BLaER1 (cell line): ENCODE measurements around the gene CORO2B.

Experiments
- H3K27ac ChIP-seq: shearing (Covaris generic); formaldehyde crosslinking; 2 replicates; pipeline ENCODE4 v1.8.1; 2022
- H3K27me3 ChIP-seq: shearing (Covaris generic); formaldehyde crosslinking; 2 replicates; pipeline ENCODE4 v1.8.1; 2022
- H3K36me3 ChIP-seq: shearing (Covaris generic); formaldehyde crosslinking; 2 replicates; pipeline ENCODE4 v1.8.1; 2022
- H3K4me1 ChIP-seq: shearing (Covaris generic); formaldehyde crosslinking; 2 replicates; pipeline ENCODE4 v1.8.1; 2022
- H3K4me2 ChIP-seq: shearing (Covaris generic); formaldehyde crosslinking; 2 replicates; pipeline ENCODE4 v1.8.1; 2022
- H3K4me3 ChIP-seq: shearing (Covaris generic); formaldehyde crosslinking; 2 replicates; pipeline ENCODE4 v1.8.1; 2022
- H3K9ac ChIP-seq: shearing (Covaris generic); formaldehyde crosslinking; 2 replicates; pipeline ENCODE4 v1.8.1; 2022
- H3K9me3 ChIP-seq: shearing (Covaris generic); formaldehyde crosslinking; 2 replicates; pipeline ENCODE4 v1.8.1; 2022
- H4K20me1 ChIP-seq: shearing (Covaris generic); formaldehyde crosslinking; 2 replicates; pipeline ENCODE4 v1.8.1; 2022
- Cebpa-rat ChIP-seq: shearing (Covaris generic); IDR thresholded peaks from 2 replicates; pipeline ENCODE4 v1.8.1; 2022

CORO2B gene

GRCh38 chr15:68560501-68561113 is 18.2 kb upstream of the CORO2B start:
- Histone ChIP-seq H3K36me3 (no peaks in the 10 kb centered on the region), H3K4me1 (peaks cover 31% of the 10 kb centered on the region), H3K9ac (no peak overlapping the region), H4K20me1 (no peaks in the 10 kb centered on the region), H3K9me3 (no peaks in the 10 kb centered on the region), H3K27ac (no peak overlapping the region), H3K4me3 (no peak overlapping the region), H3K27me3 (peaks cover 15% of the 10 kb centered on the region), H3K4me2 (peak overlapping the region; percentile 94)
- TF ChIP-seq Cebpa-rat: no peak

GRCh38 chr15:68561171-68561900 is 17.5 kb upstream of the CORO2B start:
- H3K9me3 ChIP-seq: no peaks in the 10 kb centered on the region
- no peaks in the 10 kb centered on the region for H4K20me1 ChIP-seq
- H3K4me2 ChIP-seq: no peak overlapping the region
- H3K4me1 ChIP-seq: peaks cover 36% of the 10 kb centered on the region
- H3K9ac ChIP-seq: no peak overlapping the region
- no peak overlapping the region for H3K4me3 ChIP-seq
- peaks cover 15% of the 10 kb centered on the region for H3K27me3 ChIP-seq
- no peak overlapping the region for H3K27ac ChIP-seq
- H3K36me3 ChIP-seq: no peaks in the 10 kb centered on the region
- TF ChIP-seq Cebpa-rat: no peak

GRCh38 chr15:68561901-68562300 is 16.9 kb upstream of the CORO2B start:
- no peak overlapping the region for H3K27ac ChIP-seq
- peaks cover 37% of the 10 kb centered on the region for H3K4me1 ChIP-seq
- H3K27me3 ChIP-seq: peaks cover 15% of the 10 kb centered on the region
- no peaks in the 10 kb centered on the region for H3K36me3 ChIP-seq
- no peaks in the 10 kb centered on the region for H3K9me3 ChIP-seq
- TF ChIP-seq Cebpa-rat: no peak
- H3K9ac ChIP-seq: no peak overlapping the region
- no peaks in the 10 kb centered on the region for H4K20me1 ChIP-seq
- H3K4me3 ChIP-seq: no peak overlapping the region
- no peak overlapping the region for H3K4me2 ChIP-seq

- Histone ChIP-seq H3K36me3 (no peaks in the 10 kb centered on the region), H3K4me1 (peaks cover 25% of the 10 kb centered on the region), H3K9me3 (no peaks in the 10 kb centered on the region), H3K27ac (no peak overlapping the region), H3K9ac (no peak overlapping the region), H4K20me1 (no peaks in the 10 kb centered on the region), H3K4me2 (no peak overlapping the region), H3K27me3 (peaks cover 4% of the 10 kb centered on the region), H3K4me3 (no peak overlapping the region)
- no peak for TF ChIP-seq Cebpa-rat
Measured at GRCh38 chr15:68564173-68564572, 14.6 kb upstream of the CORO2B start.

- Histone ChIP-seq H3K4me1 (peaks cover 15% of the 10 kb centered on the region), H3K27me3 (no peaks in the 10 kb centered on the region), H3K36me3 (no peaks in the 10 kb centered on the region), H3K4me3 (no peak overlapping the region), H3K9ac (no peak overlapping the region), H3K4me2 (no peak overlapping the region), H4K20me1 (no peaks in the 10 kb centered on the region), H3K9me3 (no peaks in the 10 kb centered on the region), H3K27ac (no peak overlapping the region)
- no peak for TF ChIP-seq Cebpa-rat
Measured at GRCh38 chr15:68565234-68565633, 13.6 kb upstream of the CORO2B start.

GRCh38 chr15:68565726-68566125 is 13.1 kb upstream of the CORO2B start:
- Histone ChIP-seq H4K20me1 (no peaks in the 10 kb centered on the region), H3K36me3 (no peaks in the 10 kb centered on the region), H3K27ac (no peak overlapping the region), H3K9me3 (no peaks in the 10 kb centered on the region), H3K27me3 (no peaks in the 10 kb centered on the region), H3K4me2 (peak overlapping the region; percentile 22; the same call in 1 of the 2 replicates), H3K9ac (0 out of 2 replicates have a peak overlapping the region, but pooled peaks have one; percentile 10), H3K4me3 (no peak overlapping the region), H3K4me1 (peaks cover 10% of the 10 kb centered on the region)
- no peak for TF ChIP-seq Cebpa-rat

- Histone ChIP-seq H3K4me1 (peaks cover 10% of the 10 kb centered on the region), H3K9me3 (no peaks in the 10 kb centered on the region), H4K20me1 (no peaks in the 10 kb centered on the region), H3K27ac (no peak overlapping the region), H3K27me3 (no peaks in the 10 kb centered on the region), H3K4me3 (no peak overlapping the region), H3K36me3 (no peaks in the 10 kb centered on the region), H3K9ac (0 out of 2 replicates have a peak overlapping the region, but pooled peaks have one; percentile 10), H3K4me2 (no peak overlapping the region)
- TF ChIP-seq Cebpa-rat: no peak
Measured at GRCh38 chr15:68566377-68566954, 12.3 kb upstream of the CORO2B start.

GRCh38 chr15:68567345-68567744 is 11.4 kb upstream of the CORO2B start:
- no peaks in the 10 kb centered on the region for H4K20me1 ChIP-seq
- no peak overlapping the region for H3K9ac ChIP-seq
- H3K36me3 ChIP-seq: no peaks in the 10 kb centered on the region
- no peaks in the 10 kb centered on the region for H3K27me3 ChIP-seq
- H3K9me3 ChIP-seq: no peaks in the 10 kb centered on the region
- H3K27ac ChIP-seq: no peak overlapping the region
- peaks cover 11% of the 10 kb centered on the region for H3K4me1 ChIP-seq
- no peak overlapping the region for H3K4me2 ChIP-seq
- TF ChIP-seq Cebpa-rat: no peak
- H3K4me3 ChIP-seq: no peak overlapping the region

- no peaks in the 10 kb centered on the region for H3K36me3 ChIP-seq
- H3K4me2 ChIP-seq: no peak overlapping the region
- no peak for TF ChIP-seq Cebpa-rat
Measured at GRCh38 chr15:68570974-68571373, 7.8 kb upstream of the CORO2B start.

GRCh38 chr15:68571582-68571981 is 7.2 kb upstream of the CORO2B start:
- H3K9ac ChIP-seq: no peak overlapping the region
- no peak overlapping the region for H3K4me3 ChIP-seq
- TF ChIP-seq Cebpa-rat: no peak
- no peaks in the 10 kb centered on the region for H3K27me3 ChIP-seq
- 0 out of 2 replicates have a peak overlapping the region, but pooled peaks have one; percentile 4 for H3K4me2 ChIP-seq
- no peaks in the 10 kb centered on the region for H4K20me1 ChIP-seq
- H3K9me3 ChIP-seq: no peaks in the 10 kb centered on the region
- peaks cover 43% of the 10 kb centered on the region for H3K4me1 ChIP-seq
- no peaks in the 10 kb centered on the region for H3K36me3 ChIP-seq
- H3K27ac ChIP-seq: no peak overlapping the region

More at GRCh38 chr15:68570974-68571373, 7.8 kb upstream of the CORO2B start:
- Histone ChIP-seq H3K27me3 (no peaks in the 10 kb centered on the region), H3K4me3 (no peak overlapping the region), H3K9ac (no peak overlapping the region), H3K4me1 (peaks cover 42% of the 10 kb centered on the region), H3K9me3 (no peaks in the 10 kb centered on the region), H3K27ac (no peak overlapping the region), H4K20me1 (no peaks in the 10 kb centered on the region)
